ENCODE data around the gene C3orf38. TPM values are rescaled to one million over a fixed set of nuclear protein-coding genes. Genes with fewer than 3 reads are reported as not detected.
"Not testable (repeated sequence)": the region's sequence is repeated elsewhere in the genome, so short reads cannot be mapped to it uniquely, and the experiment has no call there.

C3orf38 gene
- polyA plus RNA-seq, 1 experiment: 8.3 TPM

- DNase-seq (ENCODE audit: low read depth): no peak
- H3K4me3 ChIP-seq (ENCODE audit: low read depth, low read length): no peak overlapping the region
- no peaks in the 10 kb centered on the region for H3K27me3 ChIP-seq (ENCODE audit: control insufficient read depth, insufficient read depth, low read length)
- no peaks in the 10 kb centered on the region for H3K36me3 ChIP-seq (ENCODE audit: control insufficient read depth, insufficient read depth, low read length)
- ChIA-PET POLR2A (no interaction called here), CTCF (interaction anchor here (1.6 kb wide), 1 partner anchor 14 kb away, joined by 4 read pairs; no protein-coding TSS in a partner anchor)
- TF ChIP-seq, protein P1, sequence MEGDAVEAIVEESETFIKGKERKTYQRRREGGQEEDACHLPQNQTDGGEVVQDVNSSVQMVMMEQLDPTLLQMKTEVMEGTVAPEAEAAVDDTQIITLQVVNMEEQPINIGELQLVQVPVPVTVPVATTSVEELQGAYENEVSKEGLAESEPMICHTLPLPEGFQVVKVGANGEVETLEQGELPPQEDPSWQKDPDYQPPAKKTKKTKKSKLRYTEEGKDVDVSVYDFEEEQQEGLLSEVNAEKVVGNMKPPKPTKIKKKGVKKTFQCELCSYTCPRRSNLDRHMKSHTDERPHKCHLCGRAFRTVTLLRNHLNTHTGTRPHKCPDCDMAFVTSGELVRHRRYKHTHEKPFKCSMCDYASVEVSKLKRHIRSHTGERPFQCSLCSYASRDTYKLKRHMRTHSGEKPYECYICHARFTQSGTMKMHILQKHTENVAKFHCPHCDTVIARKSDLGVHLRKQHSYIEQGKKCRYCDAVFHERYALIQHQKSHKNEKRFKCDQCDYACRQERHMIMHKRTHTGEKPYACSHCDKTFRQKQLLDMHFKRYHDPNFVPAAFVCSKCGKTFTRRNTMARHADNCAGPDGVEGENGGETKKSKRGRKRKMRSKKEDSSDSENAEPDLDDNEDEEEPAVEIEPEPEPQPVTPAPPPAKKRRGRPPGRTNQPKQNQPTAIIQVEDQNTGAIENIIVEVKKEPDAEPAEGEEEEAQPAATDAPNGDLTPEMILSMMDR (IDR thresholded peaks at IDR 0.05; ENCODE audit: insufficient read depth, low read depth, low read length): no peak
Measured at GRCh38 chr3:88167704-88168103, 17.9 kb downstream of the C3orf38 start.

- TF ChIP-seq, protein P1 (IDR thresholded peaks at IDR 0.05; ENCODE audit: insufficient read depth, low read depth, low read length): no peak
- Histone ChIP-seq H3K4me3 (ENCODE audit: low read depth, low read length) (no peak overlapping the region), H3K36me3 (ENCODE audit: control insufficient read depth, insufficient read depth, low read length) (no peaks in the 10 kb centered on the region), H3K27me3 (ENCODE audit: control insufficient read depth, insufficient read depth, low read length) (no peaks in the 10 kb centered on the region)
- DNase-seq (ENCODE audit: low read depth): no peak
- ChIA-PET POLR2A (interaction anchor here (0.6 kb wide), 1 partner anchor 48 kb away, joined by 13 read pairs; no protein-coding TSS in a partner anchor), CTCF (interaction anchor here (1.6 kb wide), 1 partner anchor 14 kb away, joined by 4 read pairs; no protein-coding TSS in a partner anchor)
Measured at GRCh38 chr3:88168171-88168570, 18.4 kb downstream of the C3orf38 start.

GRCh38 chr3:88180398-88180999 is 30.7 kb downstream of the C3orf38 start:
- POLR2A ChIA-PET: interaction anchor here (0.6 to 0.7 kb wide), 2 partner anchors 408 to 409 kb away, joined by 6 to 14 read pairs; no protein-coding TSS in a partner anchor
- CTCF ChIA-PET: interaction anchor here (0.6 to 1.0 kb wide), 2 partner anchors 409 to 1038 kb away, joined by 3 read pairs; no protein-coding TSS in a partner anchor

GRCh38 chr3:88182165-88182918 is 32.6 kb downstream of the C3orf38 start:
- POLR2A ChIA-PET; H3K4me3 ChIP-seq (ENCODE audit: low read depth, low read length); H3K27me3 ChIP-seq (ENCODE audit: control insufficient read depth, insufficient read depth, low read length); H3K36me3 ChIP-seq (ENCODE audit: control insufficient read depth, insufficient read depth, low read length); DNase-seq (ENCODE audit: low read depth): not testable (repeated sequence)
- CTCF ChIA-PET: interaction anchor here (1.1 kb wide), 1 partner anchor 832 kb away, joined by 3 read pairs; no protein-coding TSS in a partner anchor

More at GRCh38 chr3:88180398-88180999, 30.7 kb downstream of the C3orf38 start:
- Histone ChIP-seq H3K36me3 (ENCODE audit: control insufficient read depth, insufficient read depth, low read length) (no peaks in the 10 kb centered on the region), H3K4me3 (ENCODE audit: low read depth, low read length) (no peak overlapping the region), H3K27me3 (ENCODE audit: control insufficient read depth, insufficient read depth, low read length) (no peaks in the 10 kb centered on the region)
- TF ChIP-seq, protein P1 (IDR thresholded peaks at IDR 0.05; ENCODE audit: insufficient read depth, low read depth, low read length): peak; percentile 59
- peak; percentile 7 for DNase-seq (ENCODE audit: low read depth)

DNA sequence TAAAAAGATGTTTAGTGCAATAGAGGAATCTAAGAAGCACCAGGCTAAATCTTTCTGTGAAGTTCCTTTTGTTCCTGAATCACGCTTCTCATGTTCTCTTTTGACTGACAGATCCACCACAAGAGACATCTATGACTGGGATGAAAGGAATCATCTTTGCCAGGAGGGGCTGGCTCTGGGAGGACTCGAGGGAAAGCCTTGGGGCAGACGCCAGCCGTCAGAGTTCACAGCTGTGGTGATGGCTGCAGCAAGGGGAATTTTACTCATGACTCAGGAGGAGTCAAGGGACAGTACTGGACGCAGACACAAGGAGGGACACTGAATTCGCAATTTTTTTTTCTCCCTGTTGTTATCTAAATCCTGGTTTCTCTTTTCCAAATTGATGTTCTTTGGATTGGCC is 38.7 kb downstream of the C3orf38 start:
- no peaks in the 10 kb centered on the region for H3K36me3 ChIP-seq (ENCODE audit: control insufficient read depth, insufficient read depth, low read length)
- TF ChIP-seq, protein P1 (IDR thresholded peaks at IDR 0.05; ENCODE audit: insufficient read depth, low read depth, low read length): no peak
- POLR2A ChIA-PET: no interaction called here
- CTCF ChIA-PET: interaction anchor here (0.7 kb wide), 2 partner anchors 11 to 670 kb away, joined by 3 read pairs; no protein-coding TSS in a partner anchor
- H3K27me3 ChIP-seq (ENCODE audit: control insufficient read depth, insufficient read depth, low read length): no peaks in the 10 kb centered on the region
- no peak for DNase-seq (ENCODE audit: low read depth)
- H3K4me3 ChIP-seq (ENCODE audit: low read depth, low read length): no peak overlapping the region

Data from BJ (cell line).